Subcutaneous adipose tissue (tissue), 4 donors: ENCODE results near the gene DAP. TPM values are rescaled to one million over a fixed set of nuclear protein-coding genes. Genes with fewer than 3 reads are reported as not detected.

Experiments
- CTCF ChIP-seq: fragments of 450-650 bp; IDR thresholded peaks from one replicate; pipeline ENCODE4 v1.5.1; 2016; ENCODE audit warnings: low read depth, mild to moderate bottlenecking, control low read depth, antibody characterized with exemption, moderate library complexity
- total RNA-seq, 4 donors: library from RNA; depleted of rRNA; stranded (reverse); fragments of >200 nt; gene quantifications; one replicate each; pipeline ENCODE4 v1.1.0, GENCODE V29; 2016

DAP gene
- total RNA-seq, 4 donors from 2014 or later, result 52.9 to 56.7 (median 53.6) TPM

- TF ChIP-seq CTCF, result no peak
Measured at GRCh38 chr5:10666531-10667299, 94.3 kb downstream of the DAP start.

GRCh38 chr5:10665799-10666198 is 95.2 kb downstream of the DAP start:
- no peak for TF ChIP-seq CTCF

GRCh38 chr5:10663489-10664179 is 97.4 kb downstream of the DAP start:
- no peak for TF ChIP-seq CTCF

- no peak for TF ChIP-seq CTCF
Measured at GRCh38 chr5:10662661-10663488, 98.2 kb downstream of the DAP start.

GRCh38 chr5:10662083-10662482 is 99.0 kb downstream of the DAP start:
- no peak for TF ChIP-seq CTCF

GRCh38 chr5:10661401-10661800 is 99.6 kb downstream of the DAP start:
- no peak for TF ChIP-seq CTCF
